GM23338 (cell line): ENCODE data around the gene ZNF581. TPM values are rescaled to one million over a fixed set of nuclear protein-coding genes. Genes with fewer than 3 reads are reported as not detected.
A peak's percentile ranks its signal among the peaks of the same experiment; 100 is the strongest.

Source experiments
- ATAC-seq: fragments of 200-7000 bp; cut with Tn5 transposase; 3 replicates; pipeline ENCODE4 v1.9.1; 2020
- DNase-seq: peaks from one replicate; pipeline ENCODE4 v3.0.0-alpha.2; 2015; ENCODE audit warnings: low spot score
- H2AFZ ChIP-seq: fragments of 200-600 bp; sonication (generic); 2 replicates; pipeline ENCODE4 v1.8.0; 2016; ENCODE audit warnings: antibody characterized with exemption, mild to moderate bottlenecking, moderate library complexity
- H3F3A ChIP-seq: fragments of 200-600 bp; sonication (generic); replicated peaks from 2 replicates; pipeline ENCODE4 v1.8.0; 2017; ENCODE audit warnings: antibody characterized with exemption, mixed run types, low read depth
- H3K27ac ChIP-seq: fragments of 200-600 bp; sonication (generic); 2 replicates; pipeline ENCODE4 v1.6.1; 2016; ENCODE audit warnings: low read depth
- H3K27me3 ChIP-seq: fragments of 200-600 bp; sonication (generic); 2 replicates; pipeline ENCODE4 v1.8.0; 2016; ENCODE audit warnings: mild to moderate bottlenecking, mixed run types, moderate library complexity; ENCODE audit not compliant: insufficient read depth
- H3K36me3 ChIP-seq: fragments of 200-600 bp; sonication (generic); 2 replicates; pipeline ENCODE4 v1.8.0; 2016; ENCODE audit warnings: mild to moderate bottlenecking; ENCODE audit not compliant: insufficient read depth
- H3K4me1 ChIP-seq: fragments of 200-600 bp; sonication (generic); 2 replicates; pipeline ENCODE4 v1.8.0; 2016; ENCODE audit warnings: mild to moderate bottlenecking, moderate library complexity; ENCODE audit not compliant: insufficient read depth
- H3K4me2 ChIP-seq: fragments of 200-600 bp; sonication (generic); 2 replicates; pipeline ENCODE4 v1.7.1; 2017; ENCODE audit warnings: mixed run types
- H3K4me3 ChIP-seq: fragments of 200-600 bp; sonication (generic); 2 replicates; pipeline ENCODE4 v1.6.1; 2016; ENCODE audit warnings: mixed run types
- H3K79me2 ChIP-seq: fragments of 200-600 bp; sonication (generic); replicated peaks from 2 replicates; pipeline ENCODE4 v1.8.0; 2017; ENCODE audit warnings: mild to moderate bottlenecking; ENCODE audit not compliant: insufficient read depth
- H3K9me2 ChIP-seq: fragments of 200-600 bp; sonication (generic); 2 replicates; pipeline ENCODE4 v1.8.0; 2017; ENCODE audit not compliant: insufficient read depth
- H4K20me1 ChIP-seq: fragments of 200-600 bp; sonication (generic); replicated peaks from 2 replicates; pipeline ENCODE4 v1.8.0; 2017; ENCODE audit warnings: mild to moderate bottlenecking; ENCODE audit not compliant: insufficient read depth
- H3K27ac Mint-ChIP-seq: 2 replicates; pipeline ENCODE4 v1.8.0; 2020; ENCODE audit warnings: inconsistent platforms, mild to moderate bottlenecking, moderate library complexity, mixed read lengths
- H3K27me3 Mint-ChIP-seq: 3 replicates; pipeline ENCODE4 v1.8.0; 2022; ENCODE audit warnings: low read depth, mild to moderate bottlenecking, moderate library complexity, mixed read lengths, inconsistent platforms; ENCODE audit not compliant: insufficient read depth, poor library complexity
- H3K36me3 Mint-ChIP-seq: 3 replicates; pipeline ENCODE4 v1.8.0; 2021; ENCODE audit warnings: low read depth, mild to moderate bottlenecking, inconsistent platforms, moderate library complexity, mixed read lengths
- H3K4me1 Mint-ChIP-seq: 3 replicates; pipeline ENCODE4 v1.8.0; 2020; ENCODE audit warnings: mild to moderate bottlenecking, inconsistent platforms, mixed read lengths
- H3K4me3 Mint-ChIP-seq: 3 replicates; pipeline ENCODE4 v1.8.0; 2021; ENCODE audit warnings: moderate library complexity, mild to moderate bottlenecking, inconsistent platforms, mixed read lengths
- H3K9me3 Mint-ChIP-seq: 3 replicates; pipeline ENCODE4 v1.8.0; 2020; ENCODE audit warnings: moderate library complexity, mild to moderate bottlenecking, inconsistent platforms, mixed read lengths
- CREB1 ChIP-seq: fragments of 250-450 bp; sonication (Bioruptor Pico); IDR thresholded peaks from 2 replicates; pipeline ENCODE4 v1.5.0; 2020; ENCODE audit warnings: low read depth, mild to moderate bottlenecking, moderate library complexity
- CTCF ChIP-seq, 2 experiments: fragments of 200-600 bp in 1 of 2; sonication (generic) in 1 of 2; conservative IDR thresholded peaks; 2 replicates each; pipeline versions ENCODE4 v1.5.1 to v1.6.1; 2016 to 2017; ENCODE audit warnings: antibody characterized with exemption in 2 of 2, low read depth in 2 of 2, mild to moderate bottlenecking in 2 of 2, moderate library complexity in 1 of 2
- JUNB ChIP-seq: IDR thresholded peaks from one replicate; pipeline ENCODE4 v1.6.1; 2016; ENCODE audit warnings: antibody characterized with exemption; ENCODE audit not compliant: unreplicated experiment
- NANOG ChIP-seq: IDR thresholded peaks from 2 replicates; pipeline ENCODE4 v1.6.1; 2016; ENCODE audit warnings: antibody characterized with exemption, borderline replicate concordance
- REST ChIP-seq: IDR thresholded peaks from one replicate; pipeline ENCODE4 v1.6.1; 2018; ENCODE audit warnings: antibody characterized with exemption; ENCODE audit not compliant: unreplicated experiment
- polyA plus RNA-seq: library from polyadenylated mRNA; unstranded; fragments of >200 nt; fragmentation: Nextera tagmentation; extraction: Ambion mirVana; gene quantifications from 2 replicates; pipeline ENCODE4 v1.2.1, GENCODE V29; 2016
- total RNA-seq: library from RNA; depleted of rRNA; stranded (reverse); fragments of >200 nt; shearing (Covaris generic); gene quantifications from 2 replicates; pipeline ENCODE4 v1.2.3, GENCODE V29; 2014
- TF ChIP-seq, protein P1 (sequence below): IDR thresholded peaks from 2 replicates; pipeline ENCODE4 v1.6.1; 2016; ENCODE audit warnings: antibody characterized with exemption

The ZNF581 gene
- total and polyA plus RNA-seq, 2 experiments from 2014 or later: 48.5 to 87.6 TPM

DNA sequence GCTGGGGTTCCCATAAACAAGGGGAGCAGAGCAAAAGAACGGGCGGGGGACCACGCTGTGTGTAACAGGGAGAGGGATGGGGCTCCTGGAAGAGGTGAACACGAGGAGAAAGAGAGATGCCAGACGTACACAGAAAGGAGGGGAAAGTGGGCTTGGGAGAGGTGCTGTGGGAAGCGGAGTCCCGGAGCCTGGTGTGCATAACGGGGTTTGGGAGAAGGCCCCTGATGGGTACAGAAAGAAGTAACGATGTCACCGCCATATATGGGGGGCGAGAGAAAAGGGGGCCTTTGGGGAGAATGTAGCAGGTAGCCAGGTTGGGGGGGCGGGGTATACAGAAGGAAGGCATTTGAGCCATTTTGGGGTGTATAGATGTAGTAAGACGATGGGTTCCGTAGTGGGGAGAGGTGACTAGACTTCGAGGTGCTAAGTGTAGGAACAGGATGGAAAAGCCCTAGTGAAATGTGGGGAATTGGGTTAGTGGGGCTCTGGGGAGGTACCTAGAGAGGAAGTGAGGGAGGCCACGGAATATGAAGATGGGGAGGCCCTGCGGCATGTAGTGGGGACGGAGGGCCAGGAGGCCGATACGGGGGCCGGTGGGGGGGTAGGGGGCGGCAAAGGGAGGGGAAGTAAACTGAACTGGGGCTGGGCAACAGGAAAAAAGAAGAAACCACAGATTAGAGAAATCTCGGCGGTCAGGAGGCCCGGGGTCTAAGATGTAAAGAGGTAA is 1.9 kb upstream of the ZNF581 start:
- peaks cover 26% of the 10 kb centered on the region for H3F3A ChIP-seq
- H3K9me3 Mint-ChIP-seq: peaks cover 8% of the 10 kb centered on the region
- DNase-seq (peak; percentile 67), ATAC-seq (peak; percentile 2)
- H3K4me1 Mint-ChIP-seq: peaks cover 17% of the 10 kb centered on the region
- no peaks in the 10 kb centered on the region for H3K36me3 ChIP-seq
- H3K27me3 Mint-ChIP-seq: peaks cover 39% of the 10 kb centered on the region
- H3K27me3 ChIP-seq: no peaks in the 10 kb centered on the region
- H3K4me3 Mint-ChIP-seq: peak overlapping the region; percentile 84
- H3K27ac ChIP-seq: peak overlapping the region; percentile 84
- no peak overlapping the region for H2AFZ ChIP-seq
- peak overlapping the region; percentile 91 for H3K27ac Mint-ChIP-seq
- H3K4me1 ChIP-seq: no peaks in the 10 kb centered on the region; the same call in 1 of the 2 replicates
- peaks cover 35% of the 10 kb centered on the region for H3K79me2 ChIP-seq
- peak overlapping the region; percentile 96 for H3K4me2 ChIP-seq
- H3K36me3 Mint-ChIP-seq: peaks cover 45% of the 10 kb centered on the region
- H3K4me3 ChIP-seq: peak overlapping the region; percentile 89
- 0 out of 2 replicates have a peak, but pooled peaks cover 3% of the 10 kb centered on the region for H3K9me2 ChIP-seq
- peaks cover 2% of the 10 kb centered on the region; the same call in 1 of the 2 replicates for H4K20me1 ChIP-seq
- TF ChIP-seq, protein P1, sequence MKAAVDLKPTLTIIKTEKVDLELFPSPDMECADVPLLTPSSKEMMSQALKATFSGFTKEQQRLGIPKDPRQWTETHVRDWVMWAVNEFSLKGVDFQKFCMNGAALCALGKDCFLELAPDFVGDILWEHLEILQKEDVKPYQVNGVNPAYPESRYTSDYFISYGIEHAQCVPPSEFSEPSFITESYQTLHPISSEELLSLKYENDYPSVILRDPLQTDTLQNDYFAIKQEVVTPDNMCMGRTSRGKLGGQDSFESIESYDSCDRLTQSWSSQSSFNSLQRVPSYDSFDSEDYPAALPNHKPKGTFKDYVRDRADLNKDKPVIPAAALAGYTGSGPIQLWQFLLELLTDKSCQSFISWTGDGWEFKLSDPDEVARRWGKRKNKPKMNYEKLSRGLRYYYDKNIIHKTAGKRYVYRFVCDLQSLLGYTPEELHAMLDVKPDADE: no peak
- TF ChIP-seq REST (no peak), CREB1 (CRISPR knock-in tag) (no peak), JUNB (no peak), NANOG (no peak), CTCF (conservative IDR thresholded peaks at IDR 0.05; ENCODE audit: low read depth in 2 of 2) (no peak)
